ENCODE data around the gene CAMK1D. TPM values are rescaled to one million over a fixed set of nuclear protein-coding genes. Genes with fewer than 3 reads are reported as not detected.
A peak's percentile ranks its signal among the peaks of the same experiment; 100 is the strongest.

CAMK1D gene
- total and polyA plus RNA-seq, 2 of the 4 experiments (the other 2 are of a cell fraction): 5.0 to 5.3 TPM

DNA sequence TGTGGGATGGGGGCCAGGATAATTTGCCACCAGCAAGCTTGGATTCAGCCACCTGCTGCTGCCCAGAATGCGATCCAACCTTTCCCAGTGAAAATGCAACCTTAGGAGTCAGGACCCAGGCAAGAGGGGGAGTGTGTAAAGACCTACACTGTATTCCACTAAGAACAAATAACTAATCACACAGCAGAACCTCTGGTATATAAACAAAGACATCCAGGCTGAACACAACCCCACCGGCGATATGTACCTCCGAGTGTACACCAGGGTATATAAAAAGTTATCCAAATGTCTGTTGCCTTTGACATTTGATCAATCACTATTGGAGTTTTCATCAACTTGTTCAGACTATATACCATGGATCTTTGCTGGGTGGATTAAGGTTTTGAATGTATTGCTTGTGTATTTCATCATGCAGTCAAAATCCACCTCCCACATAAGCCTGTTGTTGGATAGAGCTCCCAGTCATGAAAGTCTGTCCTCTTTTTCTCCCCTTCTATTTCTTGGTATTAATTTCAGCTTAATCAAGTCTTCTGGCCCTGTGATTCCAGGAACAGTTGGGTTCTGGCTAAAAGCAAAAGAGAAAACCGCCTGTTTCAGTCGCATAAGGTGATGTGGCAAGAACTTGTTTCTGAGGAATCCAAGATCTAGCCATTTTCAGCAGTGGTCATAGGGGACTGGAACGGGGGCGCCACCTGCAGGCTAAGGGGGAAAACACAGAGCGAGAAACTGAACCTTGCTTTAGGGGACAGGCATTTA is 361.4 kb downstream of the CAMK1D start:
- Histone ChIP-seq H3K4me2 (ENCODE audit: low read depth, low read length) (peak overlapping the region; percentile 11; the same call in 1 of the 2 replicates), H3K9ac (ENCODE audit: low read depth, low read length) (peak overlapping the region; percentile 8), H3K27me3 (ENCODE audit: control insufficient read depth, insufficient read depth, low read length) (no peaks in the 10 kb centered on the region), H4K5ac (ENCODE audit: low read depth, low read length) (peak overlapping the region; percentile 19), H2BK20ac (ENCODE audit: low read depth, low read length) (peak overlapping the region; percentile 95), H3K18ac (ENCODE audit: low read depth, low read length) (peak overlapping the region; percentile 71), H2BK5ac (ENCODE audit: low read depth, low read length, poor library complexity, severe bottlenecking) (peak overlapping the region; percentile 96), H3K27ac (ENCODE audit: insufficient read depth, low read length) (peak overlapping the region; percentile 85; the same call in 1 of the 2 replicates), H2AK9ac (replicated peaks; ENCODE audit: low read depth, low read length, poor library complexity) (peak overlapping the region; percentile 94), H3K79me1 (ENCODE audit: low read depth in 1 of 2, low read length in 2 of 2) (no peaks in the 10 kb centered on the region), H2AFZ (replicated peaks; ENCODE audit: low read length, poor library complexity) (peak overlapping the region; percentile 86), H3K4ac (ENCODE audit: low read depth, low read length) (peak overlapping the region; percentile 83), H2BK15ac (ENCODE audit: low read depth, low read length) (peak overlapping the region; percentile 94), H4K20me1 (ENCODE audit: insufficient read depth, low read length) (no peaks in the 10 kb centered on the region), H3K56ac (ENCODE audit: extremely low read depth, insufficient read depth, low read length) (peak overlapping the region; percentile 86), H3K9me3 (ENCODE audit: control insufficient read depth, insufficient read depth, low read length) (no peaks in the 10 kb centered on the region), H2AK5ac (ENCODE audit: low read depth, low read length) (peak overlapping the region; percentile 85; the same call in 1 of the 2 replicates), H3K4me3 (ENCODE audit: insufficient read depth, low read depth, low read length) (no peak overlapping the region), H4K91ac (ENCODE audit: insufficient read depth, low read depth, low read length) (peak overlapping the region; percentile 94), H3K23ac (ENCODE audit: low read depth, low read length) (peak overlapping the region; percentile 83), H3K36me3 (ENCODE audit: control insufficient read depth, insufficient read depth, low read length) (no peaks in the 10 kb centered on the region), H3K9me1 (ENCODE audit: insufficient read depth, low read length) (peaks cover 17% of the 10 kb centered on the region), H3K4me1 (ENCODE audit: control insufficient read depth, insufficient read depth, low read length) (peaks cover 28% of the 10 kb centered on the region), H2BK120ac (ENCODE audit: low read depth, low read length) (peak overlapping the region; percentile 96), H3K14ac (replicated peaks; ENCODE audit: low read depth, low read length) (peak overlapping the region; percentile 87), H4K8ac (ENCODE audit: low read depth in 2 of 2, low read length in 2 of 2) (peak overlapping the region; percentile 30 to 95)
- DNase-seq (peak; percentile 87), ATAC-seq (ENCODE audit: low read depth) (peak; percentile 52)
- in situ Hi-C loops (cut with MboI; ENCODE audit: low sequenced_read_pairs) (loop anchor here (5.0 to 25.0 kb wide), 2 partner anchors 352 to 448 kb away; no protein-coding TSS in a partner anchor), dilution Hi-C loops (cut with HindIII; ENCODE audit: low sequenced_read_pairs, unreplicated experiment) (no loop called here), intact Hi-C loops (cut with micrococcal nuclease) (loop anchor here (1.0 to 5.0 kb wide), 5 partner anchors 192 to 513 kb away; partner anchors contain the start of genes CAMK1D, CDC123 and NUDT5)
- no TSS peak for BruUV-seq (replicated peaks)
- ChIA-PET POLR2A (ENCODE audit: unreplicated experiment) (no interaction called here), CTCF (interaction anchor here (0.7 to 2.2 kb wide), 4 partner anchors 15 to 447 kb away, joined by 3 to 12 read pairs (median 4); no protein-coding TSS in a partner anchor)
- TF ChIP-seq CTCF (conservative IDR thresholded peaks at IDR 0.05; ENCODE audit: low read depth, low read length) (peak; percentile 96), NFE2L2 (IDR thresholded peaks at IDR 0.05; ENCODE audit: low read depth, low read length) (no peak), RCOR1 (IDR thresholded peaks at IDR 0.05; ENCODE audit: insufficient replicate concordance, low read length) (no peak), BHLHE40 (IDR thresholded peaks at IDR 0.05; ENCODE audit: low read depth, low read length) (no peak), CHD1 (IDR thresholded peaks at IDR 0.05; ENCODE audit: low read depth, low read length) (no peak), FOS (IDR thresholded peaks at IDR 0.05; ENCODE audit: low read depth, low read length) (no peak), USF2 (IDR thresholded peaks at IDR 0.05; ENCODE audit: low read depth, low read length) (no peak), RAD21 (IDR thresholded peaks at IDR 0.05; ENCODE audit: low read length) (peak; percentile 91), SMC3 (IDR thresholded peaks at IDR 0.05; ENCODE audit: low read depth, low read length) (peak; percentile 88), MAFK (IDR thresholded peaks at IDR 0.05; ENCODE audit: low read depth, low read length) (no peak), MXI1 (IDR thresholded peaks at IDR 0.05; ENCODE audit: borderline replicate concordance, low read depth, low read length) (no peak), CEBPB (IDR thresholded peaks at IDR 0.05; ENCODE audit: low read depth, low read length) (peak; percentile 88)
- 0% methylated on average over 1 of the region's 9 CpGs; no CpG with 5 or more reads in 1 of the 2 experiments for WGBS, 2 experiments (ENCODE audit: extremely low coverage in 2 of 2, insufficient read length in 1 of 2)

Measured in IMR-90 (cell line).